GM10266 (cell line): ENCODE results near the gene DBN1.

Source experiments
- DNase-seq: peaks from one replicate; pipeline ENCODE4 v3.0.0; 2012; ENCODE audit errors: extremely low spot score
- CTCF ChIP-seq: IDR thresholded peaks from 2 replicates; pipeline ENCODE4 v1.5.1; 2012; ENCODE audit warnings: mild to moderate bottlenecking, low read depth; ENCODE audit not compliant: control insufficient read depth, insufficient read depth; ENCODE audit errors: missing control alignments

The DBN1 gene

GRCh38 chr5:177494346-177495195, 21.1 kb upstream of the DBN1 start:
- no peak for DNase-seq
- TF ChIP-seq CTCF = peak; percentile 29

- DNase-seq = no peak
Measured at GRCh38 chr5:177493795-177494345, 20.4 kb upstream of the DBN1 start.

GRCh38 chr5:177492841-177493240, 19.4 kb upstream of the DBN1 start:
- no peak for TF ChIP-seq CTCF
- DNase-seq = no peak

More at GRCh38 chr5:177493795-177494345, 20.4 kb upstream of the DBN1 start:
- no peak for TF ChIP-seq CTCF

GRCh38 chr5:177491983-177492746, 18.7 kb upstream of the DBN1 start:
- TF ChIP-seq CTCF = no peak

GRCh38 chr5:177491429-177491945, 18.1 kb upstream of the DBN1 start:
- no peak for DNase-seq
- peak; percentile 61 for TF ChIP-seq CTCF

More at GRCh38 chr5:177491983-177492746, 18.7 kb upstream of the DBN1 start:
- no peak for DNase-seq

GRCh38 chr5:177490992-177491391, 17.6 kb upstream of the DBN1 start:
- TF ChIP-seq CTCF = no peak
- no peak for DNase-seq
